ENCODE data around the gene SLC41A3.

The SLC41A3 gene

GRCh38 chr3:126116526-126116925, 32.6 kb upstream of the SLC41A3 start:
- Histone ChIP-seq H3K4me1 (ENCODE audit: insufficient read depth, low read length) (peaks cover 6% of the 10 kb centered on the region), H3K4me3 (ENCODE audit: low read length) (no peak overlapping the region), H2AFZ (ENCODE audit: low read depth, low read length) (no peak overlapping the region), H3K36me3 (ENCODE audit: insufficient read depth, low read length) (no peaks in the 10 kb centered on the region), H3K27me3 (ENCODE audit: insufficient read depth, low read length) (peaks cover 4% of the 10 kb centered on the region), H3K9me3 (ENCODE audit: low read length) (peaks cover 2% of the 10 kb centered on the region)

- Histone ChIP-seq H3K27me3 (ENCODE audit: insufficient read depth, low read length) (peaks cover 4% of the 10 kb centered on the region), H3K36me3 (ENCODE audit: insufficient read depth, low read length) (no peaks in the 10 kb centered on the region), H3K9me3 (ENCODE audit: low read length) (peaks cover 2% of the 10 kb centered on the region), H3K4me3 (ENCODE audit: low read length) (no peak overlapping the region), H2AFZ (ENCODE audit: low read depth, low read length) (no peak overlapping the region), H3K4me1 (ENCODE audit: insufficient read depth, low read length) (peaks cover 6% of the 10 kb centered on the region)
Measured at GRCh38 chr3:126114443-126115386, 30.8 kb upstream of the SLC41A3 start.

GRCh38 chr3:126113733-126114442, 30.0 kb upstream of the SLC41A3 start:
- Histone ChIP-seq H3K4me1 (ENCODE audit: insufficient read depth, low read length) (peaks cover 8% of the 10 kb centered on the region), H3K9me3 (ENCODE audit: low read length) (peaks cover 2% of the 10 kb centered on the region), H3K27me3 (ENCODE audit: insufficient read depth, low read length) (peaks cover 4% of the 10 kb centered on the region)

GRCh38 chr3:126113238-126113555, 29.3 kb upstream of the SLC41A3 start:
- H3K9me3 ChIP-seq (ENCODE audit: low read length), result no peaks in the 10 kb centered on the region
- no peak overlapping the region for H3K4me3 ChIP-seq (ENCODE audit: low read length)
- no peaks in the 10 kb centered on the region for H3K36me3 ChIP-seq (ENCODE audit: insufficient read depth, low read length)
- no peak overlapping the region for H2AFZ ChIP-seq (ENCODE audit: low read depth, low read length)
- peaks cover 15% of the 10 kb centered on the region for H3K4me1 ChIP-seq (ENCODE audit: insufficient read depth, low read length)
- no peaks in the 10 kb centered on the region for H3K27me3 ChIP-seq (ENCODE audit: insufficient read depth, low read length)

More at GRCh38 chr3:126113733-126114442, 30.0 kb upstream of the SLC41A3 start:
- Histone ChIP-seq H3K36me3 (ENCODE audit: insufficient read depth, low read length) (no peaks in the 10 kb centered on the region), H2AFZ (ENCODE audit: low read depth, low read length) (no peak overlapping the region), H3K4me3 (ENCODE audit: low read length) (no peak overlapping the region)

- Histone ChIP-seq H3K4me3 (ENCODE audit: low read length) (no peak overlapping the region), H3K9me3 (ENCODE audit: low read length) (no peaks in the 10 kb centered on the region), H2AFZ (ENCODE audit: low read depth, low read length) (no peak overlapping the region), H3K27me3 (ENCODE audit: insufficient read depth, low read length) (no peaks in the 10 kb centered on the region), H3K36me3 (ENCODE audit: insufficient read depth, low read length) (no peaks in the 10 kb centered on the region), H3K4me1 (ENCODE audit: insufficient read depth, low read length) (peaks cover 20% of the 10 kb centered on the region)
Measured at GRCh38 chr3:126112531-126113237, 28.8 kb upstream of the SLC41A3 start.

GRCh38 chr3:126111566-126112475, 27.9 kb upstream of the SLC41A3 start:
- Histone ChIP-seq H3K4me3 (ENCODE audit: low read length) (no peak overlapping the region), H2AFZ (ENCODE audit: low read depth, low read length) (no peak overlapping the region), H3K9me3 (ENCODE audit: low read length) (no peaks in the 10 kb centered on the region), H3K27me3 (ENCODE audit: insufficient read depth, low read length) (no peaks in the 10 kb centered on the region), H3K4me1 (ENCODE audit: insufficient read depth, low read length) (peaks cover 22% of the 10 kb centered on the region), H3K36me3 (ENCODE audit: insufficient read depth, low read length) (no peaks in the 10 kb centered on the region)

- H3K27me3 ChIP-seq (ENCODE audit: insufficient read depth, low read length), result no peaks in the 10 kb centered on the region
- no peak overlapping the region for H3K4me3 ChIP-seq (ENCODE audit: low read length)
Measured at GRCh38 chr3:126111126-126111551, 27.2 kb upstream of the SLC41A3 start.

GRCh38 chr3:126110431-126111125, 26.7 kb upstream of the SLC41A3 start:
- no peaks in the 10 kb centered on the region for H3K9me3 ChIP-seq (ENCODE audit: low read length)
- no peaks in the 10 kb centered on the region for H3K36me3 ChIP-seq (ENCODE audit: insufficient read depth, low read length)
- H3K4me1 ChIP-seq (ENCODE audit: insufficient read depth, low read length), result peaks cover 22% of the 10 kb centered on the region
- no peak overlapping the region for H2AFZ ChIP-seq (ENCODE audit: low read depth, low read length)
- H3K27me3 ChIP-seq (ENCODE audit: insufficient read depth, low read length), result no peaks in the 10 kb centered on the region
- H3K4me3 ChIP-seq (ENCODE audit: low read length), result no peak overlapping the region

More at GRCh38 chr3:126111126-126111551, 27.2 kb upstream of the SLC41A3 start:
- H3K9me3 ChIP-seq (ENCODE audit: low read length), result no peaks in the 10 kb centered on the region
- no peaks in the 10 kb centered on the region for H3K36me3 ChIP-seq (ENCODE audit: insufficient read depth, low read length)
- H2AFZ ChIP-seq (ENCODE audit: low read depth, low read length), result no peak overlapping the region
- peaks cover 22% of the 10 kb centered on the region for H3K4me1 ChIP-seq (ENCODE audit: insufficient read depth, low read length)

- peaks cover 22% of the 10 kb centered on the region for H3K4me1 ChIP-seq (ENCODE audit: insufficient read depth, low read length)
- H3K9me3 ChIP-seq (ENCODE audit: low read length), result no peaks in the 10 kb centered on the region
- H3K27me3 ChIP-seq (ENCODE audit: insufficient read depth, low read length), result no peaks in the 10 kb centered on the region
- no peak overlapping the region for H2AFZ ChIP-seq (ENCODE audit: low read depth, low read length)
- H3K36me3 ChIP-seq (ENCODE audit: insufficient read depth, low read length), result no peaks in the 10 kb centered on the region
- no peak overlapping the region for H3K4me3 ChIP-seq (ENCODE audit: low read length)
Measured at GRCh38 chr3:126109880-126110235, 25.9 kb upstream of the SLC41A3 start.

- Histone ChIP-seq H3K27me3 (ENCODE audit: insufficient read depth, low read length) (no peaks in the 10 kb centered on the region), H3K4me1 (ENCODE audit: insufficient read depth, low read length) (peaks cover 22% of the 10 kb centered on the region), H3K9me3 (ENCODE audit: low read length) (no peaks in the 10 kb centered on the region), H2AFZ (ENCODE audit: low read depth, low read length) (no peak overlapping the region), H3K4me3 (ENCODE audit: low read length) (no peak overlapping the region), H3K36me3 (ENCODE audit: insufficient read depth, low read length) (no peaks in the 10 kb centered on the region)
Measured at GRCh38 chr3:126109146-126109879, 25.4 kb upstream of the SLC41A3 start.

GRCh38 chr3:126108676-126109050, 24.7 kb upstream of the SLC41A3 start:
- Histone ChIP-seq H3K27me3 (ENCODE audit: insufficient read depth, low read length) (no peaks in the 10 kb centered on the region), H3K9me3 (ENCODE audit: low read length) (no peaks in the 10 kb centered on the region), H3K4me3 (ENCODE audit: low read length) (no peak overlapping the region), H2AFZ (ENCODE audit: low read depth, low read length) (no peak overlapping the region), H3K4me1 (ENCODE audit: insufficient read depth, low read length) (peaks cover 22% of the 10 kb centered on the region), H3K36me3 (ENCODE audit: insufficient read depth, low read length) (no peaks in the 10 kb centered on the region)

All from neuron (in vitro differentiated cells).